ENCODE data around the gene CPXM2. TPM values are rescaled to one million over a fixed set of nuclear protein-coding genes. Genes with fewer than 3 reads are reported as not detected.
"Not testable (repeated sequence)": the region's sequence is repeated elsewhere in the genome, so short reads cannot be mapped to it uniquely, and the experiment has no call there.

Gene CPXM2
- total RNA-seq, 1 donor, result not detected

- no peak overlapping the region for H3K4me3 ChIP-seq (ENCODE audit: low read depth, low read length)
- TF ChIP-seq CTCF (IDR thresholded peaks at IDR 0.05; ENCODE audit: insufficient read depth, low read depth, low read length), result no peak
- DNase-seq (ENCODE audit: low read depth), result no peak
These were observed 150.5 kb downstream of the CPXM2 start for GRCh38 chr10:123741146-123741545.

- not testable (repeated sequence) for DNase-seq (ENCODE audit: low read depth); H3K4me3 ChIP-seq (ENCODE audit: low read depth, low read length)
These were observed 154.7 kb downstream of the CPXM2 start for GRCh38 chr10:123736917-123737316.

- no peak for TF ChIP-seq CTCF (IDR thresholded peaks at IDR 0.05; ENCODE audit: insufficient read depth, low read depth, low read length)
- no peak overlapping the region for H3K4me3 ChIP-seq (ENCODE audit: low read depth, low read length)
- no peak for DNase-seq (ENCODE audit: low read depth)
These were observed 162.1 kb downstream of the CPXM2 start for GRCh38 chr10:123729523-123729922.

- DNase-seq (ENCODE audit: low read depth), result no peak
- TF ChIP-seq CTCF (IDR thresholded peaks at IDR 0.05; ENCODE audit: insufficient read depth, low read depth, low read length), result no peak
- H3K4me3 ChIP-seq (ENCODE audit: low read depth, low read length), result no peak overlapping the region
These were observed 164.8 kb downstream of the CPXM2 start for GRCh38 chr10:123726836-123727235.

GRCh38 chr10:123726381-123726780 lies 165.2 kb downstream of the CPXM2 start:
- DNase-seq (ENCODE audit: low read depth), result no peak
- no peak overlapping the region for H3K4me3 ChIP-seq (ENCODE audit: low read depth, low read length)
- TF ChIP-seq CTCF (IDR thresholded peaks at IDR 0.05; ENCODE audit: insufficient read depth, low read depth, low read length), result no peak

- no peak for TF ChIP-seq CTCF (IDR thresholded peaks at IDR 0.05; ENCODE audit: insufficient read depth, low read depth, low read length)
- no peak overlapping the region for H3K4me3 ChIP-seq (ENCODE audit: low read depth, low read length)
- DNase-seq (ENCODE audit: low read depth), result no peak
These were observed 166.9 kb downstream of the CPXM2 start for GRCh38 chr10:123724747-123725146.

GRCh38 chr10:123722351-123722750 lies 169.3 kb downstream of the CPXM2 start:
- no peak for DNase-seq (ENCODE audit: low read depth)
- no peak for TF ChIP-seq CTCF (IDR thresholded peaks at IDR 0.05; ENCODE audit: insufficient read depth, low read depth, low read length)
- H3K4me3 ChIP-seq (ENCODE audit: low read depth, low read length), result no peak overlapping the region
